Measurements from ENCODE around the gene UNC93B1. TPM values are rescaled to one million over a fixed set of nuclear protein-coding genes. Genes with fewer than 3 reads are reported as not detected.

The UNC93B1 gene
- total and polyA plus RNA-seq, 10 donors, result 110 to 192 (median 132) TPM

GRCh38 chr11:68051191-68052136 is 47.6 kb upstream of the UNC93B1 start:
- Histone ChIP-seq H3K27ac (peak overlapping the region in 2 of 8 donors; percentile 5 to 12), H3K27me3 (replicated peaks in 1 of 7) (no peaks in the 10 kb centered on the region), H3K36me3 (peaks cover 2 to 78% (median 67%) of the 10 kb centered on the region in 6 donors), H3K4me1 (peaks cover 0 to 9% (median 0%) of the 10 kb centered on the region in 6 donors), H3K9me3 (no peaks in the 10 kb centered on the region), H3K4me3 (no peak overlapping the region)
- DNase-seq, result no peak
- WGBS, 5 donors, result 80 to 87% (median 85%) methylated on average over 8 to 14 of the region's 14 CpGs
- peak in 2 of 3 donors; percentile 19 to 32 for TF ChIP-seq POLR2AphosphoS5 (IDR thresholded peaks at IDR 0.05)
- TF ChIP-seq CTCF (IDR thresholded peaks at IDR 0.05 in 8 of 11, conservative IDR thresholded peaks at IDR 0.05 in 3 of 11), result no peak
- TF ChIP-seq POLR2A (IDR thresholded peaks at IDR 0.05), result no peak
- intact Hi-C loops (cut with DNase I; ENCODE audit: low total_unique reads), result no loop called here

- H3K36me3 ChIP-seq, result peaks cover 2 to 89% (median 78%) of the 10 kb centered on the region in 6 donors
- H3K27me3 ChIP-seq (replicated peaks in 1 of 7), result no peaks in the 10 kb centered on the region
- peaks cover 0 to 9% (median 0%) of the 10 kb centered on the region in 6 donors for H3K4me1 ChIP-seq
- TF ChIP-seq POLR2AphosphoS5 (IDR thresholded peaks at IDR 0.05) (peak in 1 of 3 donors; percentile 46), CTCF (IDR thresholded peaks at IDR 0.05 in 8 of 11, conservative IDR thresholded peaks at IDR 0.05 in 3 of 11) (no peak)
- peak overlapping the region in 1 of 8 donors; percentile 12 for H3K27ac ChIP-seq
- no peak for DNase-seq
- H3K9me3 ChIP-seq, result no peaks in the 10 kb centered on the region
- 94 to 98% (median 95%) methylated on average over 13 to 18 of the region's 18 CpGs for WGBS, 5 donors
- intact Hi-C loops (cut with DNase I; ENCODE audit: low total_unique reads), result no loop called here
- H3K4me3 ChIP-seq, result no peak overlapping the region
Observed at GRCh38 chr11:68050371-68050841, 46.5 kb upstream of the UNC93B1 start.

- H3K36me3 ChIP-seq, result peaks cover 2 to 95% (median 85%) of the 10 kb centered on the region in 6 donors
- TF ChIP-seq POLR2AphosphoS5 (IDR thresholded peaks at IDR 0.05) (peak in 2 of 3 donors; percentile 4 to 65), POLR2A (IDR thresholded peaks at IDR 0.05) (no peak)
- 92 to 96% (median 95%) methylated on average over 25 to 40 of the region's 40 CpGs for WGBS, 5 donors
- H3K27me3 ChIP-seq (replicated peaks in 1 of 7), result no peaks in the 10 kb centered on the region
- intact Hi-C loops (cut with DNase I; ENCODE audit: low total_unique reads), result no loop called here
- no peaks in the 10 kb centered on the region for H3K9me3 ChIP-seq
- peaks cover 0 to 9% (median 0%) of the 10 kb centered on the region in 6 donors for H3K4me1 ChIP-seq
- peak; percentile 72 for DNase-seq
- H3K4me3 ChIP-seq, result no peak overlapping the region
- no peak overlapping the region for H3K27ac ChIP-seq
Observed at GRCh38 chr11:68049509-68050370, 45.8 kb upstream of the UNC93B1 start.

GRCh38 chr11:68048681-68049508 is 45.0 kb upstream of the UNC93B1 start:
- Histone ChIP-seq H3K27me3 (replicated peaks in 1 of 7) (no peaks in the 10 kb centered on the region), H3K9me3 (no peaks in the 10 kb centered on the region), H3K27ac (no peak overlapping the region), H3K36me3 (peaks cover 2 to 100% (median 93%) of the 10 kb centered on the region in 6 donors), H3K4me1 (peaks cover 0 to 9% (median 0%) of the 10 kb centered on the region in 6 donors), H3K4me3 (no peak overlapping the region)
- TF ChIP-seq POLR2AphosphoS5 (IDR thresholded peaks at IDR 0.05) (peak in 1 of 3 donors; percentile 66), POLR2A (IDR thresholded peaks at IDR 0.05) (no peak)
- DNase-seq, result peak; percentile 64
- intact Hi-C loops (cut with DNase I; ENCODE audit: low total_unique reads), result no loop called here
- WGBS, 5 donors, result 89 to 93% (median 93%) methylated on average over 23 to 35 of the region's 35 CpGs
